H1 (cell line): ENCODE data around the gene NOL4L. TPM values are rescaled to one million over a fixed set of nuclear protein-coding genes. Genes with fewer than 3 reads are reported as not detected.

Experiments
- CTCF ChIA-PET: fragments of 300-600 bp; sonication (Branson Sonifier 250); formaldehyde crosslinking; loops from one replicate; lab custom pipeline; 2021; ENCODE audit not compliant: partially characterized antibody; lab: Charles Lee
- POLR2A ChIA-PET: fragments of 300-600 bp; sonication (Branson Sonifier 250); formaldehyde crosslinking; loops from one replicate; lab custom pipeline; 2021; ENCODE audit warnings: inconsistent platforms; ENCODE audit not compliant: partially characterized antibody; lab: Charles Lee
- DNase-seq, 2 experiments: peaks; one replicate each; pipeline versions ENCODE4 v3.0.0 to v3.0.0-alpha.2; 2010 to 2022; ENCODE audit warnings: low spot score in 2 of 2, low read depth in 1 of 2, mixed read lengths in 1 of 2
- FAIRE-seq: peaks from 2 replicates; lab custom pipeline; 2011; peaks lifted over from hg19 to GRCh38; lab: Jason Lieb, UNC
- H2AFZ ChIP-seq: 2 replicates; pipeline ENCODE4 v1.8.1; 2012; ENCODE audit warnings: low read length, inconsistent platforms
- H2AK5ac ChIP-seq: 2 replicates; pipeline ENCODE4 v1.6.1; 2013; ENCODE audit warnings: low read depth, low read length
- H2BK120ac ChIP-seq: replicated peaks from 2 replicates; pipeline ENCODE3; 2013; ENCODE audit warnings: low read depth, low read length, inconsistent platforms
- H2BK12ac ChIP-seq: 2 replicates; pipeline ENCODE4 v1.6.1; 2013; ENCODE audit warnings: low read depth, low read length
- H2BK15ac ChIP-seq: 2 replicates; pipeline ENCODE4 v1.6.1; 2013; ENCODE audit warnings: low read length
- H2BK20ac ChIP-seq: 2 replicates; pipeline ENCODE4 v1.6.1; 2013; ENCODE audit warnings: low read length
- H2BK5ac ChIP-seq: 2 replicates; pipeline ENCODE4 v1.6.1; 2013; ENCODE audit warnings: low read depth, low read length
- H3K14ac ChIP-seq: 2 replicates; pipeline ENCODE4 v1.6.1; 2013; ENCODE audit warnings: inconsistent platforms; ENCODE audit not compliant: insufficient read length
- H3K18ac ChIP-seq: 2 replicates; pipeline ENCODE4 v1.6.1; 2013; ENCODE audit warnings: low read length; ENCODE audit errors: extremely low read depth
- H3K23ac ChIP-seq: 2 replicates; pipeline ENCODE4 v1.6.1; 2013; ENCODE audit warnings: inconsistent platforms; ENCODE audit not compliant: insufficient read length
- H3K23me2 ChIP-seq: 2 replicates; pipeline ENCODE4 v1.6.1; 2013; ENCODE audit warnings: low read depth, low read length
- H3K27ac ChIP-seq: 2 replicates; pipeline ENCODE4 v1.6.1; 2011; ENCODE audit warnings: low read depth, low read length, inconsistent platforms
- H3K27me3 ChIP-seq, 4 experiments: replicated peaks in 1 of 4; 1 replicate in 1 of 4; 2 replicates in 3 of 4; pipeline versions ENCODE4 v1.6.1 to v1.8.1; 2011 to 2013; ENCODE audit warnings: low read length in 3 of 4, mild to moderate bottlenecking in 3 of 4, inconsistent platforms in 2 of 4, mixed read lengths in 2 of 4, moderate library complexity in 1 of 4; ENCODE audit not compliant: control insufficient read depth in 3 of 4, insufficient read depth in 3 of 4; ENCODE audit errors: extremely low read depth in 1 of 4
- H3K36me3 ChIP-seq, 4 experiments: 2 replicates each; pipeline versions ENCODE4 v1.6.1 to v1.8.1; 2011 to 2013; ENCODE audit warnings: mild to moderate bottlenecking in 4 of 4, low read length in 3 of 4, moderate library complexity in 2 of 4, control low read depth in 1 of 4, inconsistent platforms in 1 of 4; ENCODE audit not compliant: insufficient read depth in 4 of 4, control insufficient read depth in 2 of 4
- H3K4ac ChIP-seq: replicated peaks from 2 replicates; pipeline ENCODE3; 2013; ENCODE audit warnings: low read length, low read depth, mixed read lengths, inconsistent platforms; ENCODE audit not compliant: insufficient read length
- H3K4me1 ChIP-seq, 4 experiments: replicated peaks in 1 of 4; 1 replicate in 1 of 4; 2 replicates in 3 of 4; pipeline versions ENCODE4 v1.6.1 to v1.8.1; 2011 to 2013; ENCODE audit warnings: low read length in 3 of 4, inconsistent platforms in 2 of 4, mixed read lengths in 1 of 4; ENCODE audit not compliant: insufficient read depth in 4 of 4, control insufficient read depth in 3 of 4
- H3K4me2 ChIP-seq, 2 experiments: 2 replicates each; pipeline versions ENCODE4 v1.6.1 to v1.8.1; 2011 to 2013; ENCODE audit warnings: low read depth in 2 of 2, low read length in 2 of 2, control low read depth in 1 of 2, inconsistent platforms in 1 of 2, mild to moderate bottlenecking in 1 of 2; ENCODE audit not compliant: insufficient read depth in 1 of 2
- H3K4me3 ChIP-seq, 4 experiments: fragments of 200-600, 300-600 bp in 1 of 4; sonication (generic), shearing (Covaris generic), sonication (Bioruptor Twin) in 1 of 4; 2 replicates each; pipeline versions ENCODE4 v1.5.1 to v1.8.1; 2011 to 2016; ENCODE audit warnings: low read length in 4 of 4, low read depth in 3 of 4, control low read depth in 2 of 4, inconsistent platforms in 2 of 4, mild to moderate bottlenecking in 2 of 4, mixed read lengths in 1 of 4, moderate library complexity in 1 of 4; ENCODE audit not compliant: insufficient read depth in 2 of 4; ENCODE audit errors: extremely low read depth in 1 of 4
- H3K56ac ChIP-seq: replicated peaks from 2 replicates; pipeline ENCODE3; 2013; ENCODE audit warnings: low read depth, mild to moderate bottlenecking, mixed read lengths, low read length, inconsistent platforms; ENCODE audit not compliant: insufficient read length
- H3K79me1 ChIP-seq: 2 replicates; pipeline ENCODE4 v1.6.1; 2013; ENCODE audit warnings: low read depth, low read length, control low read depth
- H3K79me2 ChIP-seq, 2 experiments: 2 replicates each; pipeline versions ENCODE4 v1.6.1 to v1.8.1; 2012 to 2013; ENCODE audit warnings: low read length in 2 of 2, mild to moderate bottlenecking in 2 of 2, inconsistent platforms in 1 of 2; ENCODE audit not compliant: insufficient read depth in 2 of 2, control insufficient read depth in 1 of 2
- H3K9ac ChIP-seq, 4 experiments: replicated peaks in 1 of 4; 1 replicate in 1 of 4; 2 replicates in 3 of 4; pipeline versions ENCODE4 v1.6.1 to v1.8.1; 2011 to 2013; ENCODE audit warnings: low read depth in 3 of 4, low read length in 3 of 4, control low read depth in 2 of 4, mild to moderate bottlenecking in 2 of 4, moderate library complexity in 2 of 4, inconsistent platforms in 1 of 4; ENCODE audit errors: extremely low read depth in 1 of 4
- H3K9me3 ChIP-seq, 2 experiments: 2 replicates each; pipeline versions ENCODE4 v1.6.1 to v1.8.1; 2012 to 2013; ENCODE audit warnings: mild to moderate bottlenecking in 2 of 2, moderate library complexity in 2 of 2, control low read depth in 1 of 2, inconsistent platforms in 1 of 2, low read depth in 1 of 2, low read length in 1 of 2, mixed read lengths in 1 of 2; ENCODE audit not compliant: insufficient read depth in 2 of 2
- H4K20me1 ChIP-seq, 2 experiments: replicated peaks in 1 of 2; 2 replicates each; pipeline versions ENCODE3 to v1.8.1; 2011 to 2013; ENCODE audit warnings: inconsistent platforms in 2 of 2, low read length in 2 of 2, mild to moderate bottlenecking in 1 of 2; ENCODE audit not compliant: insufficient read depth in 2 of 2, control insufficient read depth in 1 of 2
- H4K5ac ChIP-seq: 2 replicates; pipeline ENCODE4 v1.6.1; 2013; ENCODE audit warnings: low read length, low read depth, mixed read lengths, inconsistent platforms; ENCODE audit not compliant: insufficient read length
- H4K8ac ChIP-seq: 2 replicates; pipeline ENCODE4 v1.8.0; 2013; ENCODE audit warnings: mild to moderate bottlenecking, moderate library complexity, low read length, inconsistent platforms; ENCODE audit not compliant: insufficient read depth; ENCODE audit errors: extremely low read depth
- H4K91ac ChIP-seq: replicated peaks from 2 replicates; pipeline ENCODE3; 2013; ENCODE audit warnings: low read length, mixed read lengths, inconsistent platforms; ENCODE audit not compliant: insufficient read length
- ATF3 ChIP-seq: IDR thresholded peaks from 2 replicates; pipeline ENCODE4 v1.6.1; 2011; ENCODE audit warnings: low read depth, mild to moderate bottlenecking, low read length; ENCODE audit not compliant: insufficient read depth
- CREB1 ChIP-seq: IDR thresholded peaks from 2 replicates; pipeline ENCODE4 v1.6.1; 2012; ENCODE audit warnings: inconsistent platforms
- GTF2F1 ChIP-seq: IDR thresholded peaks from 2 replicates; pipeline ENCODE4 v1.6.1; 2012; ENCODE audit warnings: low read depth, low read length, improper control_type of control experiment, borderline replicate concordance
- JUN ChIP-seq: IDR thresholded peaks from 2 replicates; pipeline ENCODE4 v1.6.1; 2011; ENCODE audit warnings: low read depth, mild to moderate bottlenecking, improper control_type of control experiment, low read length
- NRF1 ChIP-seq: IDR thresholded peaks from 2 replicates; pipeline ENCODE4 v1.6.1; 2011; ENCODE audit warnings: mild to moderate bottlenecking, low read depth, low read length, improper control_type of control experiment
- PHF8 ChIP-seq: fragments of 200-600 bp; sonication (generic); conservative IDR thresholded peaks from 2 replicates; pipeline ENCODE4 v1.7.1; 2012; ENCODE audit warnings: low read depth, mild to moderate bottlenecking, inconsistent platforms, low read length, moderate library complexity
- SIRT6 ChIP-seq: IDR thresholded peaks from one replicate; pipeline ENCODE4 v1.7.1; 2012; ENCODE audit warnings: low read length, inconsistent platforms
- SP1 ChIP-seq: IDR thresholded peaks from 2 replicates; pipeline ENCODE4 v1.6.1; 2011; ENCODE audit warnings: low read depth, low read length
- TBP ChIP-seq: IDR thresholded peaks from 2 replicates; pipeline ENCODE4 v1.6.1; 2011; ENCODE audit warnings: low read depth, low read length, improper control_type of control experiment
- WGBS, 2 experiments: shearing (Covaris generic) in 1 of 2; methylation state at CpG; one replicate each; pipeline versions ENCODE4 v1.1.6 to v1.1.7; 2013 to 2015; ENCODE audit warnings: low lambda C conversion rate in 2 of 2, mixed read lengths in 2 of 2, inconsistent platforms in 1 of 2, low coverage in 1 of 2, missing lambda C conversion rate in 1 of 2; ENCODE audit not compliant: insufficient replicate concordance in 2 of 2, insufficient coverage in 1 of 2, insufficient read length in 1 of 2; ENCODE audit errors: extremely low coverage in 1 of 2, missing lambda C conversion rate in 1 of 2; 5-methylcytosine and 5-hydroxymethylcytosine counted together
- polyA plus RNA-seq, 7 experiments: library from polyadenylated mRNA; depleted of rRNA in 3 of 7; stranded (reverse) in 5 of 7; unstranded in 2 of 7; fragments of >200 nt in 5 of 7; fragments of 200-250 nt in 2 of 7; gene quantifications; 1 replicate in 5 of 7; 2 replicates in 1 of 7; 4 replicates in 1 of 7; pipeline versions ENCODE4 v1.2.1 to v1.2.3, GENCODE V29; 2011 to 2013; ENCODE audit warnings: missing spikeins in 2 of 7, mixed read lengths in 2 of 7
- total RNA-seq: library from RNA; stranded (reverse); fragmentation: NEBNext Ultra II Directional; extraction: Animal tissue kit (Norgen Biotek cat#: 25700); gene quantifications from 2 replicates; pipeline ENCODE4 v1.2.1, GENCODE V29; 2021
- TF ChIP-seq, protein P1 (sequence below): IDR thresholded peaks from 2 replicates; pipeline ENCODE4 v1.6.1; 2011; ENCODE audit warnings: low read length, improper control_type of control experiment

Gene NOL4L
- total and polyA plus RNA-seq, 2 of the 8 experiments (the other 6 are each of a cell fraction or from before 2014, with no cell fraction given), result 15.3 to 23.7 TPM

- H3K4me1 ChIP-seq, result peaks cover 0 to 3% (median 0%) of the 10 kb centered on the region in 4 experiments; a peak in 1 of 7 replicates
- H3K9ac ChIP-seq, result no peak overlapping the region
- H4K5ac ChIP-seq, result no peak overlapping the region
- no peak overlapping the region for H3K4ac ChIP-seq
- DNase-seq (no peak), FAIRE-seq (no peak)
- no peak overlapping the region for H3K23ac ChIP-seq
- no peaks in the 10 kb centered on the region for H3K23me2 ChIP-seq
- no peak overlapping the region for H2BK5ac ChIP-seq
- H3K4me2 ChIP-seq, result no peak overlapping the region
- H3K4me3 ChIP-seq, result no peak overlapping the region
- peaks cover 3 to 37% (median 19%) of the 10 kb centered on the region in 4 experiments; a peak in 5 of 8 replicates for H3K36me3 ChIP-seq
- H2BK20ac ChIP-seq, result no peak overlapping the region
- H2BK120ac ChIP-seq, result no peak overlapping the region
- no peaks in the 10 kb centered on the region for H3K9me3 ChIP-seq
- H3K27ac ChIP-seq, result no peak overlapping the region
- no peak overlapping the region for H3K14ac ChIP-seq
- H3K56ac ChIP-seq, result no peak overlapping the region
- no peak overlapping the region for H2BK15ac ChIP-seq
- ChIA-PET POLR2A (no interaction called here), CTCF (interaction anchor here (0.8 to 2.3 kb wide), 6 partner anchors 16 to 72 kb away, joined by 3 to 10 read pairs (median 4); no protein-coding TSS in a partner anchor)
- no peak overlapping the region for H3K18ac ChIP-seq
- WGBS, 2 experiments, result 88% methylated on average over 11 of the region's 11 CpGs; no CpG with 5 or more reads in 1 of the 2 experiments
- no peaks in the 10 kb centered on the region for H3K27me3 ChIP-seq
- TF ChIP-seq CREB1, result no peak
- TF ChIP-seq JUN, result no peak
- no peak for TF ChIP-seq GTF2F1
- TF ChIP-seq PHF8, result no peak
- no peak for TF ChIP-seq NRF1
- TF ChIP-seq SP1, result no peak
- no peak for TF ChIP-seq TBP
- TF ChIP-seq, protein P1, sequence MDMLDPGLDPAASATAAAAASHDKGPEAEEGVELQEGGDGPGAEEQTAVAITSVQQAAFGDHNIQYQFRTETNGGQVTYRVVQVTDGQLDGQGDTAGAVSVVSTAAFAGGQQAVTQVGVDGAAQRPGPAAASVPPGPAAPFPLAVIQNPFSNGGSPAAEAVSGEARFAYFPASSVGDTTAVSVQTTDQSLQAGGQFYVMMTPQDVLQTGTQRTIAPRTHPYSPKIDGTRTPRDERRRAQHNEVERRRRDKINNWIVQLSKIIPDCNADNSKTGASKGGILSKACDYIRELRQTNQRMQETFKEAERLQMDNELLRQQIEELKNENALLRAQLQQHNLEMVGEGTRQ, result no peak
- no peak for TF ChIP-seq ATF3
- no peak for TF ChIP-seq SIRT6
- H4K20me1 ChIP-seq, result peaks cover 2 to 5% of the 10 kb centered on the region in 2 experiments
- no peak overlapping the region for H2AFZ ChIP-seq
- H2BK12ac ChIP-seq, result no peak overlapping the region
- H3K79me2 ChIP-seq, result no peaks in the 10 kb centered on the region
- no peak overlapping the region for H4K91ac ChIP-seq
- no peak overlapping the region for H2AK5ac ChIP-seq
- no peak overlapping the region for H4K8ac ChIP-seq
- H3K79me1 ChIP-seq, result no peaks in the 10 kb centered on the region; the same call in 1 of the 2 replicates
These were observed 148.8 kb downstream of the NOL4L start for GRCh38 chr20:32436142-32436861.
